ENCODE data around the gene CHST7. TPM values are rescaled to one million over a fixed set of nuclear protein-coding genes. Genes with fewer than 3 reads are reported as not detected.

Gene CHST7
- total RNA-seq, 1 experiment from 2014 or later = 17.1 TPM

DNA sequence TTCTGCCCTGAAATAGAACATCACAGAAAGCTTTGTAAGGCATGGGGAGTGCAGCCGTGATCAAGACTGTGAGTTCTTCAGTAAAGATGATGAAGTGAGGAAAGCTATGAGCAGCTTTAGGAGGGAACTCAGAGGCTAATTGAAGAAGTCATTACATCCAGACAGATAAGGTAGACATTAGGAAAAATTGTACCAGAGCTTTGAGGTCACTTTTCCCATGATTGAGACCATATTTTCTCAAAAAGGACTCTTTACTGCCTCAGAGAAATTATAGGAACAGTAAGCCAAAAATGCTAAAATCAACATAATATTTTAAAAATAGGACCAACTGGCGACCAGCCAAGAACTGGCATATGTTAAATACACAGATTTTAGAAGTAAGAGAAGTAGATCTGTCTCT is 11.2 kb downstream of the CHST7 start:
- Mint-ChIP-seq H3K27ac (no peak overlapping the region), H3K27me3 (ENCODE audit: low read depth) (no peaks in the 10 kb centered on the region; the same call in 1 of the 2 replicates), H3K4me3 (no peak overlapping the region), H3K9me3 (peaks cover 55 to 65% of the 10 kb centered on the region in 2 experiments), H3K36me3 (ENCODE audit: insufficient read depth in 1 of 3, low read depth in 3 of 3) (peaks cover 0 to 17% (median 13%) of the 10 kb centered on the region in 3 experiments), H3K4me1 (peaks cover 44 to 46% of the 10 kb centered on the region in 2 experiments)
- no peak for TF ChIP-seq CTCF (conservative IDR thresholded peaks at IDR 0.05)
- no CpG with 5 or more reads among the region's 2 CpGs for WGBS (ENCODE audit: extremely low coverage, insufficient read length, low lambda C conversion rate)
- no peak overlapping the region for H2BK15ac ChIP-seq (ENCODE audit: low read depth, low read length)
- no peaks in the 10 kb centered on the region; the same call in 1 of the 2 replicates for H3K4me1 ChIP-seq (ENCODE audit: insufficient read depth, low read length)
- no peak overlapping the region for H3K18ac ChIP-seq (ENCODE audit: insufficient read length, low read depth, low read length)
- H2AK5ac ChIP-seq (ENCODE audit: insufficient read length, low read length) = no peak overlapping the region
- H2AFZ ChIP-seq (ENCODE audit: low read length) = no peak overlapping the region
- H3K9ac ChIP-seq (ENCODE audit: extremely low read depth, insufficient read length, low read length) = no peak overlapping the region
- H3K56ac ChIP-seq (ENCODE audit: insufficient read length, low read depth, low read length) = no peak overlapping the region
- no peak overlapping the region for H2BK120ac ChIP-seq (ENCODE audit: low read depth, low read length, poor library complexity, severe bottlenecking)
- peaks cover 4% of the 10 kb centered on the region; the same call in 1 of the 2 replicates for H3K79me2 ChIP-seq (ENCODE audit: insufficient read depth, low read length)
- no peaks in the 10 kb centered on the region for H4K20me1 ChIP-seq (ENCODE audit: control insufficient read depth, insufficient read depth, insufficient read length)
- no peak overlapping the region for H3T11ph ChIP-seq (ENCODE audit: low read length)
- H3K9me3 ChIP-seq (ENCODE audit: control insufficient read depth, low read depth, low read length) = peaks cover 13% of the 10 kb centered on the region
- H3K23me2 ChIP-seq (ENCODE audit: insufficient read length, low read depth, low read length, poor library complexity, severe bottlenecking) = no peaks in the 10 kb centered on the region
- H2BK5ac ChIP-seq (ENCODE audit: insufficient read length, low read length) = no peak overlapping the region
- H4K8ac ChIP-seq (replicated peaks; ENCODE audit: insufficient read length, low read depth, low read length) = no peak overlapping the region
- DNase-seq = no peak
- H3K4ac ChIP-seq (ENCODE audit: low read depth, low read length) = no peak overlapping the region
- H4K5ac ChIP-seq (ENCODE audit: insufficient read length, low read depth, low read length) = no peak overlapping the region
- H3K4me2 ChIP-seq (ENCODE audit: insufficient read depth, insufficient read length, low read length) = no peak overlapping the region
- no peak overlapping the region for H2BK12ac ChIP-seq (ENCODE audit: insufficient read length, low read depth, low read length)
- H2BK20ac ChIP-seq (ENCODE audit: low read depth, low read length, poor library complexity, severe bottlenecking) = no peak overlapping the region
- no peak overlapping the region for H3K14ac ChIP-seq (ENCODE audit: insufficient read depth, low read length)
- no peak overlapping the region for H3K23ac ChIP-seq (ENCODE audit: insufficient read length, low read depth, low read length)
- H3K27ac ChIP-seq (ENCODE audit: insufficient read length, low read depth, low read length) = no peak overlapping the region
- H3K27me3 ChIP-seq (ENCODE audit: insufficient read depth, low read length) = no peaks in the 10 kb centered on the region; the same call in 1 of the 2 replicates
- peaks cover 2% of the 10 kb centered on the region for H3K79me1 ChIP-seq (ENCODE audit: insufficient read depth, low read depth, low read length, poor library complexity, severe bottlenecking)
- no peak overlapping the region for H4K91ac ChIP-seq (ENCODE audit: insufficient read length, low read depth, low read length)

Data from H9 (cell line).